ENCODE measurements around the gene RAC2.

The RAC2 gene

GRCh38 chr22:37218771-37219411 lies 25.2 kb downstream of the RAC2 start:
- DNase-seq: no peak

- DNase-seq: no peak
These were observed 25.7 kb downstream of the RAC2 start for GRCh38 chr22:37218399-37218770.

GRCh38 chr22:37215890-37216289 lies 28.2 kb downstream of the RAC2 start:
- no peak for DNase-seq

- no peak for DNase-seq
These were observed 29.4 kb downstream of the RAC2 start for GRCh38 chr22:37214731-37215030.

- no peak for DNase-seq
These were observed 29.9 kb downstream of the RAC2 start for GRCh38 chr22:37213941-37214730.

- no peak for DNase-seq
These were observed 30.7 kb downstream of the RAC2 start for GRCh38 chr22:37213218-37213855.

GRCh38 chr22:37212174-37212906 lies 31.7 kb downstream of the RAC2 start, which contains the start of gene SSTR3:
TSS of gene SSTR3 (minus strand) at chr22:37212477. CDS start at chr22:37207803, 4,674 bp downstream.
- DNase-seq: no peak

GRCh38 chr22:37211866-37212173 lies 32.2 kb downstream of the RAC2 start:
- no peak for DNase-seq

GRCh38 chr22:37211075-37211865 lies 32.8 kb downstream of the RAC2 start:
- DNase-seq: no peak

GRCh38 chr22:37210041-37210803 lies 33.8 kb downstream of the RAC2 start:
- DNase-seq: no peak

- DNase-seq: no peak
These were observed 34.8 kb downstream of the RAC2 start for GRCh38 chr22:37209140-37209845.

GRCh38 chr22:37208401-37209139 lies 35.5 kb downstream of the RAC2 start:
- no peak for DNase-seq

GRCh38 chr22:37207981-37208380 lies 36.1 kb downstream of the RAC2 start:
- DNase-seq: no peak

- no peak for DNase-seq
These were observed 36.9 kb downstream of the RAC2 start for GRCh38 chr22:37206841-37207821.

- no peak for DNase-seq
These were observed 37.8 kb downstream of the RAC2 start for GRCh38 chr22:37206118-37206840.

GRCh38 chr22:37205046-37205445 lies 39.0 kb downstream of the RAC2 start:
- no peak for DNase-seq

- no peak for DNase-seq
These were observed 39.9 kb downstream of the RAC2 start for GRCh38 chr22:37204045-37204655.

Data from fibroblast of skin of back (primary cell).